Mesenteric fat pad (tissue), 1 donor: ENCODE measurements around the gene ADSS1. TPM values are rescaled to one million over a fixed set of nuclear protein-coding genes. Genes with fewer than 3 reads are reported as not detected.

Source experiments
- DNase-seq: peaks from one replicate; pipeline ENCODE4 v3.0.0-alpha.2; 2020; ENCODE audit warnings: low spot score
- long read RNA-seq: library from polyadenylated mRNA; unstranded; transcript quantifications from one replicate; pipeline ENCODE4 v2.0.0, GENCODE V29; 2020
- total RNA-seq: library from RNA; stranded (reverse); fragmentation: NEBNext Ultra II Directional; extraction: Animal tissue kit (Norgen Biotek cat#: 25700); gene quantifications from one replicate; pipeline ENCODE4 v1.2.1, GENCODE V29; 2021
- donor health status: DM: yes; HTN: yes; CAD: no.

Gene ADSS1
- 5.2 TPM for total RNA-seq
- long read RNA-seq, partial matches to known transcripts, result 1 of 3 reads
- long read RNA-seq, other reads (novel, unspliced or antisense), result 0 of 3 reads

DNA sequence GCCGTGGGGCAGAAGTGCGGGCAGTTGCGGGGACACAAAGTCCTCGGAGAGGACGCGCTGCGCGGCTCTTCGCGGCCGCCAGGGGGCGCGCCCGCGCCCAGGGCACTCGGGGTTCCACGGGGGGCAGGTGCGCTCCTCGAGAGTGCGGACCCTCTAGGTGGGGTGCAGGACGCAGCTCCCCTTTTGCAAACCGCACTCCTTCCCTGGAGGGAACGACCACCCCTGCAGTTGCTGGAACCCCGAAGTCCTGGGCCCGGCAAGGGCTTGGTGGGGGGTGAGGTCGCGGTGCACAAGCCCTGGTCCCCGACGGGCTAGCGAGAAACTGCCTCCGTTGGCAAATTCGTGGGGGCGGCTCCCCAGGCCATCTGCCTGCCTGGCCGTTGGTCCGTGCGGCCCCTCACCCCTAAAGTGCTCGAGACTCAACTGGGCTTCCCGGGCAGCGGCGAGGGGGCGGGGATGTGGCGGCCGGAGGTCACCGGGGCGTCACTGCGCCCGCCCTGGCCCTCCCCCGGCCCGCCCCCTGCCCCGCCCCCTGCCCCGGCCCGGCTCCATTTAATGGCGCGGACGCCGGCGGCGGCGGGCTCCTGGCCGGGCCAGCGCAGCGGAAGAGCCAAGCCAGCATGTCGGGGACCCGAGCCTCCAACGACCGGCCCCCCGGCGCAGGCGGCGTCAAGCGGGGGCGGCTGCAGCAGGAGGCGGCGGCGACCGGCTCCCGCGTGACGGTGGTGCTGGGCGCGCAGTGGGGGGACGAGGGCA, at the start of gene ADSS1:
Gene ADSS1 (plus strand): TSS at position 579 of the 756 bp plus-strand sequence. CDS start 42 bp downstream, at position 621.
- no peak for DNase-seq

DNA sequence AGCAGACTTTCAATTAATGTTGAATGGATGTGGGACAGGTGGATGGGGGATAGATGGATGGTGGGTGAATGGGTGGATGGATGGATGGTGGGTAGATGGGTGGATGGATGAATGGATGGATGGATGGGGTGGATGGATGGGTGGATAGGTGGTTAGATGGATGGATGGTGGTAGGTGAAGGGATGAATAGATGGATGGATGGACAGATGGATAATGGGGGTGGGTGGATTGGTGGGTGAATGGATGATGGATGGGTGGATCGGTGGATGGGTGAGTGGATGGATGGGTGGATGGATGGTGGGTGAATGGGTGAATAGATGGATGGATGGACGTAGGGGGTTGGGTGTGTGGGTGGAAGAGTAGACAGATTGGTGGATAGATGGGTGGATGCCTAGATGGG, 48.6 kb upstream of the ADSS1 start:
- no peak for DNase-seq

DNA sequence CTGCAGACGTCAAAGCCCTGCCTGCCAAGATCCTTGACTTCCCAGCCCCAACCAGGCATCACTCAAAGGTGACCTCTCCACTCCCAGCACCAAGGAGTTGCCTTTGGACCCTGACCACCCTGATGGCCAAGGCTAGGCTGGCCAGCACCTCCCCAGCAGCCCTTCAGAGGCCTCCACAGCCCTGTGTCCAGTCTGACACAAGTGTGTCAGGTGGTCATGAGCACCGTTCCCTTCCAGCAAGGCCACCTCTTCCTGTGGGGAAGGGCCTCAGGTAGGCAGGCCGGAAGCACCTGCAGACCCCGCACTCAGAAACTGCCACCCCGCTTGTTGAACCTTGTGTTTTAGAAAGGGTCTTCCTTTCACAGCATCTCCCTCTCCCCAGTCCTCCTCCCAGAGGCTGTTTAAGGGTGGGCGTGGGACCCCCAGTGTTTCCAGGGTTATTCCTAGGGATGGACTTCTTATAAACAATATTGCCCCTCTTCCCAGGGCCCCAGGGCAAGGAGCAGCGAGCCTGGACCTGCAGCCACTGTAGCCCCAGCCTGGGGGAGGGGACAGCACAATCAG, 47.8 kb upstream of the ADSS1 start:
- no peak for DNase-seq

DNA sequence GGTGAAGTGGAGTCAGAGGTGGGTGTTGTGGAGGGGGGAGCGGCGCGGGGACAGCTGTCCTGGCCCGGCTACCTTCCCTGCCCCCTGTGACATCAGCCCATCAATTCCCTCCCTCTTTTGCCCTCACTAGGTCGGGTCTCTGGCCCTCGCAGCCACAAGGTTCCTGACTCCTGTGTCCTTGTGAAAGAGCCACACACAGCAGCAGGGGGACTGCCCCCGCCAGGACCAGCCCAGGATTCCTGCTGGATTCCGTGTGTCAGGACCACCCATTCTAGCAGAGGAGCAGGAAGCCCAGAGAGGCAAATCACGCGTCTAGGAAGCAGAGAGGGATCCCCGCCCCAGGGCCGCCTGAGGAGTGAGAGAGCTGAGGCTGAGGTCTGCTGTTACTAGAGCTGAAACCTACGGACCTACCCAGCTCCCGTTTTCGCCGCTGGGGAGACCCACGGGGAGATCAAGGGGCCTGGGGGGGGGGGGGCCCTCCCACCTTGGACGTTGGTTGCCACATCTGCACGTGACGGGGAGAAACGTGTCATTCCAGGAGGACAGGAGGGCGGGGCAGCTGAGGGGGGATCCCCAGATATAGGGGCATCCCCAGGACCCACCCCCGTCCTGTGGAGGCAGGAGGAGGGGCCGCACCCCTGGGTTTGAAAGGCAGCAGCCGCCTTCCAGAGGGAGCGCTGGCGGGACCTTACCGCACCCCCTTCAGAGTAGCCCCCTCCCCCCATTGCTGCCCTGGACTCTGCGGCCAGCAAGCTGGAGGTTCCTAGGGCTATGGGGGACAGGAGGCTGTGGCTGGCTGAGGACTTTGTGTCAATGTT, 47.1 kb upstream of the ADSS1 start:
- DNase-seq, result no peak

DNA sequence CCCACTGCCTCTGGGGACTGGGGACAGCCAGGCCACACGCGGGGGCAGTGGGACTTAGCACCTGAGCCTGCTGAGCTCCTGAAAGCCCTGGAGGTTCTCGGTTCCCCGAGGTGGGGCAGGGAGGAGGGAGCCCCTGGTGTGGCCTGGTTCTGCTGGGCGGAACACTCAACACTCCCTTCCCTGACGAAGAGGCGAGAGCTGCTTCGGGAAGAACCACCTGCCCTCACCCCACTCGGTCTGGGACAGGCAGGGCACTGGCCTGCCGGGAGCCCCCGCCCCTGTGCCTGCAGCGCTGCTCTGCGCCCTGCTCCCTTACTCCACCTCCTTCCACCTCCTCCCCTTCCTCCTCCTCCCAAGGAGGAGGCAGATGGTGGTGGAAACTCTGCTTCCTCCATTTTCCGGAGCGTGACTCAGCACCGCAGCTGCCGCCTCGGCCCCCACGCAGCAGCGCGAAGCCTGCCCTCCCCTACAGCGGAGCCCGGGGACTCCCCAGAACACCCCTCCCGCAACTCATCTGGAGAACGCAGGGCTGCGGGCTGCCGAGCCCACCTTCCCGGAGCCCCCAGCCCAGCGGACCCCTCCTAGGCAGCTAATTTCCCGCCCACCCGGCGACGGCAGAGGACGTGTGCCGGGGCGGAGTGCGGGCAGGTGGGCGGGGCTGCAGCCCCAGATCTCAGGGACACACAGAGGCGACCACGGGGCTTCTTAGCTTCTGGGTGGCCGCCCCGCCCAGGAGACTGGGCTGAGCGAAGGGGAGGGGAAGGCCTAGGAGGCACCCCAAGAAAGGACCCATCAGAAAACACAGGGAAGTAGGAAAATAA, 46.3 kb upstream of the ADSS1 start:
- no peak for DNase-seq

DNA sequence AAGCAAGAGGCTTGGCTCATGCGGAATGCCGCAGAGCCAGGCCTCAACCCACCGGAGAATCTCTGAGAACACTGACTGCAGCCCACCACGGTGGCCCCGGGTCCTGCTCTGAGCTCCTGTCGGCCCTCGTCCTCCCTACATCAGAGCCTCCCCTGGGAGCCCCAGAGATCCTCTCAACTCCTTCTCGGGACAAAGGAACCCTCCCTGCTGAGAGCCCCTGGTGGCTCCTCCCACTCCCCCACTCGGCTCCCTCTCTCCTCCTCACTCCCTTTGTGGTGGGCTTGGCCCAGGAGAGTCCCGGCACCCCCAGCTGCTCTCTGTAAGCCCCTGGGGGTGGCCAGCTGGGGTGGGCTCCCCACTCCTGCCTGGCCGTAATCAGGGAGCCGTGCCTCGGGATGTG, 45.7 kb upstream of the ADSS1 start:
- DNase-seq, result no peak

DNA sequence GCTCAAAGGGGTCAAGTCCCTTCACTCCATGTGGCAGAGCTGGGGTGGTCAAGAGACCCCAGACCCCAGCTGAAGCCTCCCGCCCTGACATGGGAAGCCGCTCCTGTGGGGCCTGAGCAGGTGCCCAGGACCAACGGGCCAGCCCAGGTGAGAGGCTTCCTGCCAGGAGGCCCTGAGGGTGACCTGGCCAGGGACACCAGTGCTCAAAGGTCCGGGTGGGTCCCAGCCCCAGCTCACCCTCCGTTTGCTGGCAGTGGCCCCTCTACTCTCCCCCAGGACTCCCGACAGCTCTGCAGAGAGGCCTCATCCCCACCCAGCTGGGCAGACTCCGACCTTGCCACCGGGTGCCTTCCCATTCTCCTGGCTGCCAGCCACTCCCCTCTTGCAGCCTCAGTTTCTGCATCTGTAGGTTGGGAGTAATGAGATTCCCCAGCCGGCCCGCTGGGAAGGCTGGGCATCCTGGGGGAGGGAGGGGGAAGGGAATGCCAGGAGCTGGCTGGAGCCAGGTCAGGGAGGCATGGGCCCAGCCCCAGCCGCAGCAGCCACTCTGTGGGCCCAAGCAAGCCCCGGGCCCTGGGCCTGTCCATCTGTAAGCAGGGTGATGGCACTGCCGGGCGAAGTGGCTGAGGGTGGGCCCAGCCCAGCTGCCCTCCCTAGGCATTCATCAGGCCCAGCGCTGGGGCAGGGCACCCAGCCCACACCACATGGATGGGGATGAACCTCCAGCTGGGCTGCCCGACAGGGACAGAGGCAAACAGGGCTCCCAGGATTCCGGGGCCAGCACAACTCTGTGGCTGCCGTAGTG, 44.9 kb upstream of the ADSS1 start:
- no peak for DNase-seq

DNA sequence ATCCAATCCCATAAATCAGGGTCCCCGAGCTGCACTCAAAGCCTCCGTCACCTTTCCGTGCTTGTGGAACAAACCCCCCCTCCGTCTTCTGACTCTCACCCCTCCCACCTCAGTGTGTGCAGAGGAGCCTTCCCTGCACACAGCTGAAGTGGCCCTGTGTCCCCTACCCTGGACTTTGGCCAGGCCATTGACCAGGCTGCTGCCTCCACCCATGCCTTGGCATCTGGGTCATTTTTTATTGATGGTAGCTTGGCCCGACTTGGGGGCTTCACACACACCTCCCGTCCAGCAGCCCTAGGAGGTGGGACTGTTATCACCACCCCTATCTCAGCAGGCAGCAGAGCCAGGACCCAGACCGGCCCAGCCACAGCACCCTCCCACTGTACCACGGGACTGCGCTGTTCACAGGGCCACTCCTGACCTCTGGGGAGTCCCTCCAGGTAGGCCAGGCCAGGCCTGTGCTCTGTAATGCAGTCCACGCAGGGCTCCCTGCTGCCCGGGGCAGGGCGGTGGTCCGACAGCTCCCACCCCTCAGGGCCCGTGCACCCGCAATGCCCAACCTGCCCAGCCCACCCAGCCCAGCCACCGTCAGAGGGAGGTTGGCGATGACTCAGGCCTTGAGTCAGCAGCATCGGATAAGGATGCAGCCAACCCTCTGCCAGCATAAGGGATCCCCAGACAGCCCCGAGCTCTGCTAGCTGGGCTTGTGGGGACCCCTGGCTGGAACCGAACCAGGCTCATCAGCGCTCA, 43.8 kb upstream of the ADSS1 start:
- DNase-seq, result no peak

DNA sequence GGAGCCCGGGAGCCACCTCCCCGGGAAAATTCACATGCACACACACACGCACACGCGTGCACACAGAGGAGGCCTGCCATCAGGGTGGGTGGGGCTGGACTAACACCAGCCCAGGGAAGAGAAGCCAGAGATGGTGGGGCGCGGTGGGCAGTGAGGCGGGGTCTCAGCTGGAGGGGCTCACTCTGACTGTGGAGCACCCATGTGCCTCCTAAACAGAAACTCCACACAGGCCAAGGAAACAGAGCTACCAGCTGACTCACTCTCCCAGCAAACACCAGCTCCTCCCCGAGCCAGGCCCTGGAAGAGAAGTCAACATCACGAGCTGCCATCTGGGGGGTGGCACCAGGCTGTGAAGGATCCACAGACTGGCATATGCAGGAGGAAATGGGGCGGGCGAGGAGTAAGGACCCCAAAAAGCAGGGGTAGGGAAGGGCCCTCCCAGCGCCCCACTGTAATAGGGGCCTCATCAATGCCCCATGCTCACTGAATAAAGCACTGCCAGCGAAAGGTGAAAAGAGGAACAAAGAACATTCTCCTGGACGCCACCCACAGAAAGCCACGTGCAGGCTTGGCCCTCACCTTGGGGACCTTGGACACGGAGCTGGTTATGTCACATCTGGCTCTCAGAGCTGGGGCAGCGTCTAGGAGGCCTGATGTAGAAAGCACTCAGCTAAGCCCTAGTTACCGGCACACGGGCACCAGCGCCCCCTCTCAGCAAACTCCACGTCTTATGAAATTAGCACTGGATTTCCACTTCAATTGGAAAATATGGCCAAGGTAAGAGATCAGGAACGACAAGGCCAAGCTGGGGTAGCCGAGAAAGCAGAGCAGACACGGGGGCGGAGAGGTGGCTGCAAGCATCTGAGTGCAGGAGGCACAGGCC, 43.0 kb upstream of the ADSS1 start:
- no peak for DNase-seq

DNA sequence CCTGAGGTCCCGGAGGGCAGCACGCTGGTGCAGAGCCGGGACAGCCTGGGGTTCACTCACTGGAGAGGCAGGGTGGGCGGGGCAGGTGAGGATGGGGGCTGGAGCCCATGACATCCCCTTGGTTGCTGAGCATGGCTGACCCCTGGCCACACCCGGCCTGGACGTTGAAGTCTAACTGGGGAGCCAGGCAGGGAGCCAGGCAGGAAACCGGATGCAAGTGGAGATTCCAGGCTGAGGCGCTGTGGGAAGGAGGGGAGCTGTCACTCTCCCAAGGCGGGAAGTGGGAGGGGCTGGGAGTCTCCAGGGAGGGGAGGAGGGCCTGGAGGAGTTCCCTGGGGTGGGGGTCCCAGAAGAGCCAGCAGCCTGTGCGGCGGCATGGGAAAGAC, 42.3 kb upstream of the ADSS1 start:
- no peak for DNase-seq

DNA sequence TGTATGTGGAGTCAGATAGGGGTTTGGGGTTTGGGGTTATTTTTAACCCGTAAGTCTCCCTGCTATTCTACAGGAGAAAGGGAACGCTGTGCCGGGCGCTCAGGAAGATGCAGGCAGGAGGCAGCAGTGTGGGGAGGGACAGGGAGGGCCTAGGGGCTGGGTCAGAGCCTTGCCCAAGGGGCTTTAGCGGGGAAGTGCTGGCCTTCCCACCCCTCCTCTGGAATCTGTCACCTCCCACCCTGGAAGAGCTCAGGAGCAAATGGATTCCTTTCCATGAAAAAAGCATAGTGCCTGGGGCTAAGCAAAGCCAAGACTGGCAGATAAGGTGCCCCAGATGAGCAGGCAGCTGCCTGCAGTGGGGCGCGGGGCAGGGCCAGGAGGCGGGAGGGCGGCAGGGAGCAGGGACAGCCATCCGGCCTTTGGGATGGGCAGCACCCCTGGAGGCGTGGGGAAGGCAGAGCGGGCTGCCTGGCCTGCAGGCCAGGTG, 41.9 kb upstream of the ADSS1 start:
- DNase-seq, result no peak

DNA sequence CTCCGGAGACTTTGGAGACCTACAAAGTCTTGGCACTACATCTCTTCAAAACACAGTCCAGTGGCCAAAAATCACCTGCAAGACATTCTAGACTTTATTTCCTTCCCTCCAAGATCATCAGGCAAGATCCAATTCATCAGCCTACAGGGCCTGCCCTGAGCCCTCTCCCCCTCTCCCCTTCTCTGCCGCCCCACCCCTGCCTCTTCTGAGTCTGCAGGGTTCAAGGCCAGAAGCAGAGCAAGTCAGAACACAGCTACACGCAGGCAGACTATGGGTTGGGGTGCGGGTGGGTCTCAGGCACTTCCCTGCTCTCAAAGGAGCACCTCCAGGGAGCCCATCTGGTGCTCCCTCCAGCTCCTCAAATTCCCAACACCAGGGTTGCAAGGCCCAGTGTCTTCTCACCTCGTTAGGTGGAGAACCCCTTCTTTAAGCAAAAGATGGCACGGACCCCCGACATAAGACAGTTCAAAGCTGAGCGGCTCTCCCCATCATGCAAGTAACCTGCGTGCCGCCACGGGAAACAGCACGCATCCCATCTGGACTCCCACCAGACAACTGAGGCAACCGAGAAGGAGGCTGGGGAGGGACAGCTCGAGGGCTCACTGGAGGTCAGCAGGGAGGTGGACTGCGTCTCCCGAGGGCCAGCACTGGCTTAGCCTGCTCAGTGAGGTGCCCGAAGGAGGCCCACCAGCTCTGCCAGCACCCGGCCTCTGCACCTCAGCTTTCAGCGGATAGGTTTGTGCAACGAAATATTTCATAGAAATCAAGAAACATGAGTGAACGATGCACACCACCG, 40.2 kb upstream of the ADSS1 start:
- DNase-seq, result no peak

DNA sequence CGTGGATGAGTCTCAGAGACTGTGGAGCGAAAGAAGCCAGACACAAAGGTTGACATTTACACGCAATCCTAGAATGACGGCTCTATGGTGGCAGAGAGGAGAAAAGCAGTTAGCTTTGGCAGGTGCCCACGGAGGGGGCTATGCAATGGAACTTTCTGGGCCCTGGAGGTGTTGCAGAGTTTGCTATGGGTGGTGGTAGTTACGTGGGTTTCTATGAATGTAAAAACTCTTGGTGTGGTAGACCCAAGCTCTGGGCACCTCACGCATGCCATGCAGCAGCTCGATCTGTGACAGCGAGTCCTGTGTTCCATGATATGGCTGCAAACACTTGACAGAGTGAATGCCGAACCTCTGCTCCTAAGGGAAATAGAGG, 39.6 kb upstream of the ADSS1 start:
- DNase-seq, result no peak

DNA sequence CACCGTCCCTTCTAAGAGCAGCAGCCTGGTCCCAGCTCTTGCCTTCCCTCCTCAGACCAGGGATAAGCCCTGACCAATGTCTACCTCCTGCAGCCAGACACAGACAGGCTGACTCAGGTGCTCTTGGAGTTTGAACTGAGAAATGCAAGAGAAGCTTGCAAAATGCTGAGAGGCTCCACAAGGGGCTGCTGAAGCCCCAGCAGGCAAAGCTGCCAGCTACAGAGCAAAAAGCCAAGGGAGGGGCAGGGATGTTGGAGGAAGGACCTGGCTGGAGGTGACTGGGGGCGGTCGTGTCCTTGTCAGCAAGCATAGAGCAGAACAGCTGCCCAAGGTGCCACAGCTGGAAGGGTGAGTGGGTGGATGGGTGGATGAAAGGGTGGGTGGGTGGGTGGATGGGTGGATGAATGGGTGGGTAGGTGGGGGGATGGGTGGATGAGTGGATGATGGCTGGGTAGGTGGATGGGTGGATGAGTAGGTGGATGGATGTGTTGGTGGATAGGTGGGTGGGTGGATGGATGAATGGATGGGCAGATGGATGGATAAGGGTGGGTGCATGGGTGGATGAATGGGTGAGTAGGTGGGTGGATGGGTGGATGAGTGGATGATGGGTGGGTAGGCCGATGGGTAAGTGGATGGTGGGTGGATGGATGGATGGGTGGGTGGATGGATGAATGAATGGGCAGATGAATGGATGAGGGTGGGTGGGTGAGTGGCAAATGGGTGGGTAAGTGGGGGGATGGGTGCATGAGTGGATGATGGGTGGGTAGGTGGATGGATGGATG, 38.6 kb upstream of the ADSS1 start:
- DNase-seq, result no peak

DNA sequence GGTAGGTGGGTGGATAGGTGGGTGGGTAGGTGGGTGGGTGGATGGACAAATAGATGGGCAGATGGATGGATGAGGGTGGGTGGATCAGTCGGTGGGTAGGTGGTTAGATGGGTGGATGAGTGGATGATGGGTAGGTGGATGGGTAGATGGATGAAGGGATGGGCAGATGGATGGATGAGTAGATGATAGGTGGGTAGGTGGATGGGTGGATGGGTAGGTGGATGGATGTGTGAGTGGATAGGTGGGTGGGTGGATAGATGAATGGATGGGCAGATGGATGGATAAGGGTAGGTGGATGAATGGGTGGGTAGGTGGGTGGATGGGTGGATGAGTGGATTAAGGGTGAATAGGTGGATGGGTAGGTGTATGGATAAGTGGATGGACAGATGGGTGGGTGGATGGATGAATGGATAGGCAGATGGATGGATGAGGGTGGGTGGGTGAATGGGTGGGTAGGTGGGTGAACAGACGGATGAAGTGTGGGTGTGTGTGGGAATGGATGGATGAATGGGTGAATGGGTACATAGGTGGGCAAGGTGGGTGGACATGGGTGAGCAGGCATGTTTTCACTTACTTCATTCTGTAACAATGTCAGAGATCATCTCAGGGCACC, 37.9 kb upstream of the ADSS1 start:
- no peak for DNase-seq
